ENCODE results near the gene TGFBR2.

DNA sequence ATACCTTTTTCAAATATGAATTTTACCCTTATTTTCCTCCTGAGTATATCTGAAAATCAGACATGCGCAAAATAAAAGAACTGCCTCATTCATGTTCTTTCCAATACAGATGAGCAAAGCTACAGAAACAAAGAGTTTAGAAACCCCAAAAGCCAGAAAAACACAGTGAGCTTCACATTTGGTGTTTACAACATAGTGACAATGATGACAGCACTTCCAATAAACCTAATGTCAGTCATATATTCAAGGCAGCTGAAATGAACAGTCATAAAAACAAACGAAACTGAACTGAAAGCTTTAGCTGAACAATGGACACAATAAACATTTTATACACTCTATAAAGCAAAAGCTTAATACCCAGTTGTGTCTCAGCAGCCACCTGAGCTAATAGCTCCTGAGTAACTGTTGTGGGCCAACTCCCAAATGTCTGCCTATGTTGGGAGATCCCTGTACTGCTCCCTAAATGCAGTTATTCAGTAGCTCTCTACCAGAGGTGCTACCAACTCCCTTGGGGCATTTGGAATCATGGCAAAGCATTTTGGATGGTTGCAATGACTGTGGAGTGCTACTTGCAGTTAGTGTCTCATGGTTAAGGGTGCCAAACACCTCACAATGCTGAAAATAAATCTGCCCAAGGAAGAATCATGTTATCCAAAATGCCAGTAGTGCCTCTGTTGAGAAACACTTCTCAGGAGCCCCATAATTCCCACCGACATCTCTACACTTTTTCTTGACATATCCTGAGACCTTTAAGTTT is 131.5 kb downstream of the TGFBR2 start:
- TF ChIP-seq, protein P1, sequence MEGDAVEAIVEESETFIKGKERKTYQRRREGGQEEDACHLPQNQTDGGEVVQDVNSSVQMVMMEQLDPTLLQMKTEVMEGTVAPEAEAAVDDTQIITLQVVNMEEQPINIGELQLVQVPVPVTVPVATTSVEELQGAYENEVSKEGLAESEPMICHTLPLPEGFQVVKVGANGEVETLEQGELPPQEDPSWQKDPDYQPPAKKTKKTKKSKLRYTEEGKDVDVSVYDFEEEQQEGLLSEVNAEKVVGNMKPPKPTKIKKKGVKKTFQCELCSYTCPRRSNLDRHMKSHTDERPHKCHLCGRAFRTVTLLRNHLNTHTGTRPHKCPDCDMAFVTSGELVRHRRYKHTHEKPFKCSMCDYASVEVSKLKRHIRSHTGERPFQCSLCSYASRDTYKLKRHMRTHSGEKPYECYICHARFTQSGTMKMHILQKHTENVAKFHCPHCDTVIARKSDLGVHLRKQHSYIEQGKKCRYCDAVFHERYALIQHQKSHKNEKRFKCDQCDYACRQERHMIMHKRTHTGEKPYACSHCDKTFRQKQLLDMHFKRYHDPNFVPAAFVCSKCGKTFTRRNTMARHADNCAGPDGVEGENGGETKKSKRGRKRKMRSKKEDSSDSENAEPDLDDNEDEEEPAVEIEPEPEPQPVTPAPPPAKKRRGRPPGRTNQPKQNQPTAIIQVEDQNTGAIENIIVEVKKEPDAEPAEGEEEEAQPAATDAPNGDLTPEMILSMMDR (IDR thresholded peaks at IDR 0.05): no peak
- TF ChIP-seq POLR2A (IDR thresholded peaks at IDR 0.05): no peak

Data from uterus (tissue), 2 donors.